Astrocyte (in vitro differentiated cells and primary cell): ENCODE results near the gene ACYP2. TPM values are rescaled to one million over a fixed set of nuclear protein-coding genes. Genes with fewer than 3 reads are reported as not detected.

Source experiments
- DNase-seq: peaks from one replicate; pipeline ENCODE4 v3.0.0-alpha.2; 2010; ENCODE audit warnings: low read depth
- FAIRE-seq: peaks from 2 replicates; lab custom pipeline; 2011; peaks lifted over from hg19 to GRCh38; lab: Jason Lieb, UNC
- H2AFZ ChIP-seq: 2 replicates; pipeline ENCODE4 v1.6.0; 2012; ENCODE audit warnings: low read depth, low read length, inconsistent platforms
- H3K27ac ChIP-seq: 2 replicates; pipeline ENCODE4 v1.5.1; 2011; ENCODE audit warnings: low read depth, low read length, inconsistent platforms
- H3K27me3 ChIP-seq: 2 replicates; pipeline ENCODE4 v1.6.0; 2011; ENCODE audit warnings: low read length, inconsistent platforms; ENCODE audit not compliant: insufficient read depth
- H3K36me3 ChIP-seq: 2 replicates; pipeline ENCODE4 v1.5.1; 2011; ENCODE audit warnings: low read length, inconsistent platforms; ENCODE audit not compliant: insufficient read depth
- H3K4me1 ChIP-seq: 2 replicates; pipeline ENCODE4 v1.5.1; 2011; ENCODE audit warnings: low read length, inconsistent platforms; ENCODE audit not compliant: insufficient read depth
- H3K4me2 ChIP-seq: 2 replicates; pipeline ENCODE4 v1.6.0; 2012; ENCODE audit warnings: low read length, inconsistent platforms
- H3K4me3 ChIP-seq: 2 replicates; pipeline ENCODE4 v1.5.1; 2011; ENCODE audit warnings: low read depth, mild to moderate bottlenecking, low read length, inconsistent platforms; ENCODE audit not compliant: insufficient read depth
- H3K79me2 ChIP-seq: 2 replicates; pipeline ENCODE4 v1.6.0; 2012; ENCODE audit warnings: mild to moderate bottlenecking, low read length, inconsistent platforms; ENCODE audit not compliant: insufficient read depth
- H3K9ac ChIP-seq: 2 replicates; pipeline ENCODE4 v1.6.0; 2012; ENCODE audit warnings: mild to moderate bottlenecking, low read length, inconsistent platforms
- H3K9me3 ChIP-seq: 2 replicates; pipeline ENCODE4 v1.5.1; 2012; ENCODE audit warnings: low read depth, mild to moderate bottlenecking, low read length, inconsistent platforms; ENCODE audit not compliant: insufficient read depth
- H4K20me1 ChIP-seq: 2 replicates; pipeline ENCODE4 v1.6.0; 2012; ENCODE audit warnings: low read length, inconsistent platforms; ENCODE audit not compliant: insufficient read depth
- H3K27ac Mint-ChIP-seq: one replicate; pipeline ENCODE4 v1.8.0; 2021; ENCODE audit warnings: mild to moderate bottlenecking, mixed read lengths; ENCODE audit not compliant: unreplicated experiment
- H3K27me3 Mint-ChIP-seq: one replicate; pipeline ENCODE4 v1.8.0; 2021; ENCODE audit warnings: low read depth, mixed read lengths; ENCODE audit not compliant: unreplicated experiment
- H3K36me3 Mint-ChIP-seq: one replicate; pipeline ENCODE4 v1.8.0; 2021; ENCODE audit warnings: low read depth, mixed read lengths; ENCODE audit not compliant: unreplicated experiment
- H3K4me1 Mint-ChIP-seq: one replicate; pipeline ENCODE4 v1.8.0; 2021; ENCODE audit warnings: low read depth, mixed read lengths; ENCODE audit not compliant: unreplicated experiment
- H3K4me3 Mint-ChIP-seq: one replicate; pipeline ENCODE4 v1.8.0; 2021; ENCODE audit warnings: mild to moderate bottlenecking, moderate library complexity, mixed read lengths; ENCODE audit not compliant: unreplicated experiment
- H3K9me3 Mint-ChIP-seq: one replicate; pipeline ENCODE4 v1.8.0; 2021; ENCODE audit warnings: mild to moderate bottlenecking, mixed read lengths; ENCODE audit not compliant: unreplicated experiment
- CTCF ChIP-seq: IDR thresholded peaks from 2 replicates; pipeline ENCODE4 v1.5.1; 2011; ENCODE audit warnings: low read depth, mild to moderate bottlenecking, inconsistent platforms, low read length, moderate library complexity; ENCODE audit not compliant: insufficient read depth
- EZH2 ChIP-seq: IDR thresholded peaks from 2 replicates; pipeline ENCODE4 v1.6.1; 2012; ENCODE audit warnings: mild to moderate bottlenecking, low read length, inconsistent platforms; ENCODE audit not compliant: insufficient read depth
- total RNA-seq: library from RNA; stranded (reverse); gene quantifications from 2 replicates; pipeline ENCODE4 v1.2.1, GENCODE V29; 2021

The ACYP2 gene
- total RNA-seq, 1 donor from 2014 or later, result 6.8 TPM

- peaks cover 32% of the 10 kb centered on the region for H3K4me1 Mint-ChIP-seq
- TF ChIP-seq EZH2 (no peak), CTCF (no peak)
- H3K9ac ChIP-seq, result no peak overlapping the region
- DNase-seq (peak; percentile 25), FAIRE-seq (no peak)
- H3K36me3 Mint-ChIP-seq, result no peaks in the 10 kb centered on the region
- no peak overlapping the region for H2AFZ ChIP-seq
- no peak overlapping the region for H3K27ac Mint-ChIP-seq
- H3K36me3 ChIP-seq, result no peaks in the 10 kb centered on the region
- H3K9me3 Mint-ChIP-seq, result peaks cover under 1% of the 10 kb centered on the region
- no peaks in the 10 kb centered on the region for H3K27me3 Mint-ChIP-seq
- H3K4me2 ChIP-seq, result peak overlapping the region; percentile 9
- H3K79me2 ChIP-seq, result no peaks in the 10 kb centered on the region
- no peaks in the 10 kb centered on the region for H4K20me1 ChIP-seq
- no peaks in the 10 kb centered on the region for H3K9me3 ChIP-seq
- H3K27ac ChIP-seq, result peak overlapping the region; percentile 8
- H3K4me3 ChIP-seq, result no peak overlapping the region
- peaks cover 28% of the 10 kb centered on the region for H3K4me1 ChIP-seq
- no peak overlapping the region for H3K4me3 Mint-ChIP-seq
- H3K27me3 ChIP-seq, result no peaks in the 10 kb centered on the region
Observed at GRCh38 chr2:54209379-54209778, 94.0 kb downstream of the ACYP2 start.

GRCh38 chr2:54212456-54212855 is 97.0 kb downstream of the ACYP2 start:
- H3K4me1 ChIP-seq, result peaks cover 28% of the 10 kb centered on the region
- peak overlapping the region; percentile 24 for H3K27ac ChIP-seq
- H3K36me3 ChIP-seq, result no peaks in the 10 kb centered on the region
- TF ChIP-seq CTCF, result no peak
- TF ChIP-seq EZH2, result no peak
- FAIRE-seq, result peak; percentile 94
- no peaks in the 10 kb centered on the region for H3K27me3 ChIP-seq
- peak overlapping the region; percentile 47 for H3K4me2 ChIP-seq
- H3K9me3 ChIP-seq, result no peaks in the 10 kb centered on the region
- H3K27me3 Mint-ChIP-seq, result no peaks in the 10 kb centered on the region
- DNase-seq, result peak; percentile 99
- no peaks in the 10 kb centered on the region for H4K20me1 ChIP-seq
- H3K9ac ChIP-seq, result no peak overlapping the region
- H3K9me3 Mint-ChIP-seq, result peaks cover 7% of the 10 kb centered on the region
- H3K4me3 Mint-ChIP-seq, result no peak overlapping the region
- H3K4me3 ChIP-seq, result no peak overlapping the region
- peak overlapping the region; percentile 83 for H3K27ac Mint-ChIP-seq
- H3K4me1 Mint-ChIP-seq, result peaks cover 25% of the 10 kb centered on the region
- H2AFZ ChIP-seq, result no peak overlapping the region
- peaks cover 4% of the 10 kb centered on the region for H3K36me3 Mint-ChIP-seq
- no peaks in the 10 kb centered on the region for H3K79me2 ChIP-seq

DNA sequence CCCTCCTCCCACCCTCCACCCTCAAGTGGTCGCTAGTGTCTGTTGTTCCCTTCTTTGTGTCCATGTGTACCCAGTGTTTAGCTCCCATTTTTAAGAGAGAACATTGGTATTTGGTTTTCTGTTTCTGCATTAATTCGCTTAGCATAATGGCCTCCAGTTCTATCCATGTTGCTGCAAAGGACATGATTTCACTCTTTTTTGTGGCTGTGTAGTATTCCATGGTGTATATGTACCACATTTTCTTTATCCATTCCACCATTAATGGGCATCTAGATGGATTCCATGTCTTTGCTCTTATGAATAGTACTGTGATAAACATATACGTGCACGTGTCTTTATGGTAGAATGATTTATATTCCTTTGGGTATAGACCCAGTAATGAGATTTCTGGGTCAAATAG is 97.7 kb downstream of the ACYP2 start:
- Histone ChIP-seq H3K9me3 (no peaks in the 10 kb centered on the region), H3K27ac (no peak overlapping the region), H3K79me2 (no peaks in the 10 kb centered on the region), H3K4me1 (peaks cover 21% of the 10 kb centered on the region), H3K9ac (no peak overlapping the region), H3K4me3 (no peak overlapping the region), H3K4me2 (no peak overlapping the region), H4K20me1 (no peaks in the 10 kb centered on the region), H3K27me3 (no peaks in the 10 kb centered on the region), H3K36me3 (no peaks in the 10 kb centered on the region), H2AFZ (no peak overlapping the region)
- H3K27me3 Mint-ChIP-seq, result no peaks in the 10 kb centered on the region
- TF ChIP-seq EZH2, result no peak
- TF ChIP-seq CTCF, result no peak
- peaks cover 4% of the 10 kb centered on the region for H3K36me3 Mint-ChIP-seq
- FAIRE-seq, result no peak
- no peak for DNase-seq
- H3K27ac Mint-ChIP-seq, result peak overlapping the region; percentile 41
- H3K4me1 Mint-ChIP-seq, result peaks cover 19% of the 10 kb centered on the region
- H3K9me3 Mint-ChIP-seq, result peaks cover 7% of the 10 kb centered on the region
- no peak overlapping the region for H3K4me3 Mint-ChIP-seq
